ENCODE measurements around the gene ITGB3. TPM values are rescaled to one million over a fixed set of nuclear protein-coding genes. Genes with fewer than 3 reads are reported as not detected.

The ITGB3 gene
- total and polyA plus RNA-seq, 2 of the 4 experiments (the other 2 are of a cell fraction), result 9.8 to 17.6 TPM

- H3K4me1 ChIP-seq (ENCODE audit: control insufficient read depth, insufficient read depth, low read length), result peaks cover 16% of the 10 kb centered on the region
- H3K79me1 ChIP-seq (ENCODE audit: low read depth in 1 of 2, low read length in 2 of 2), result no peaks in the 10 kb centered on the region; a peak in 1 of 4 replicates
- intact Hi-C loops (cut with micrococcal nuclease), result no loop called here
- ChIA-PET CTCF (interaction anchor here (0.6 kb wide), 1 partner anchor 77 kb away, joined by 8 read pairs; no protein-coding TSS in a partner anchor), POLR2A (ENCODE audit: unreplicated experiment) (no interaction called here)
- no peaks in the 10 kb centered on the region; the same call in 1 of the 2 replicates for H3K9me3 ChIP-seq (ENCODE audit: control insufficient read depth, insufficient read depth, low read length)
- H2AK9ac ChIP-seq (replicated peaks; ENCODE audit: low read depth, low read length, poor library complexity), result peak overlapping the region; percentile 30
- no peak overlapping the region for H2BK5ac ChIP-seq (ENCODE audit: low read depth, low read length, poor library complexity, severe bottlenecking)
- H3K36me3 ChIP-seq (ENCODE audit: control insufficient read depth, insufficient read depth, low read length), result no peaks in the 10 kb centered on the region
- no CpG with 5 or more reads among the region's 2 CpGs for WGBS, 2 experiments (ENCODE audit: extremely low coverage in 2 of 2, insufficient read length in 1 of 2)
- H3K23ac ChIP-seq (ENCODE audit: low read depth, low read length), result peak overlapping the region; percentile 67; the same call in 1 of the 2 replicates
- H3K27me3 ChIP-seq (ENCODE audit: control insufficient read depth, insufficient read depth, low read length), result no peaks in the 10 kb centered on the region
- H2BK20ac ChIP-seq (ENCODE audit: low read depth, low read length), result peak overlapping the region; percentile 97
- ATAC-seq (ENCODE audit: low read depth) (no peak), DNase-seq (no peak)
- H3K4me3 ChIP-seq (ENCODE audit: insufficient read depth, low read depth, low read length), result no peak overlapping the region
- H2AK5ac ChIP-seq (ENCODE audit: low read depth, low read length), result peak overlapping the region; percentile 95
- H3K27ac ChIP-seq (ENCODE audit: insufficient read depth, low read length), result peak overlapping the region; percentile 57; the same call in 1 of the 2 replicates
- H3K14ac ChIP-seq (replicated peaks; ENCODE audit: low read depth, low read length), result peak overlapping the region; percentile 87
- TF ChIP-seq RAD21 (IDR thresholded peaks at IDR 0.05; ENCODE audit: low read length), result no peak
- TF ChIP-seq MAZ (IDR thresholded peaks at IDR 0.05; ENCODE audit: borderline replicate concordance, low read depth, low read length), result no peak
- no peak for TF ChIP-seq RCOR1 (IDR thresholded peaks at IDR 0.05; ENCODE audit: insufficient replicate concordance, low read length)
- no peak for TF ChIP-seq MAFK (IDR thresholded peaks at IDR 0.05; ENCODE audit: low read depth, low read length)
- TF ChIP-seq, protein P1, sequence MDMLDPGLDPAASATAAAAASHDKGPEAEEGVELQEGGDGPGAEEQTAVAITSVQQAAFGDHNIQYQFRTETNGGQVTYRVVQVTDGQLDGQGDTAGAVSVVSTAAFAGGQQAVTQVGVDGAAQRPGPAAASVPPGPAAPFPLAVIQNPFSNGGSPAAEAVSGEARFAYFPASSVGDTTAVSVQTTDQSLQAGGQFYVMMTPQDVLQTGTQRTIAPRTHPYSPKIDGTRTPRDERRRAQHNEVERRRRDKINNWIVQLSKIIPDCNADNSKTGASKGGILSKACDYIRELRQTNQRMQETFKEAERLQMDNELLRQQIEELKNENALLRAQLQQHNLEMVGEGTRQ (IDR thresholded peaks at IDR 0.05; ENCODE audit: low read depth, low read length), result no peak
- no peak for TF ChIP-seq SMC3 (IDR thresholded peaks at IDR 0.05; ENCODE audit: low read depth, low read length)
- TF ChIP-seq POLR2A (IDR thresholded peaks at IDR 0.05; ENCODE audit: low read depth, low read length), result no peak
- TF ChIP-seq FOS (IDR thresholded peaks at IDR 0.05; ENCODE audit: low read depth, low read length), result no peak
- no peak for TF ChIP-seq MXI1 (IDR thresholded peaks at IDR 0.05; ENCODE audit: borderline replicate concordance, low read depth, low read length)
- no peak for TF ChIP-seq CHD1 (IDR thresholded peaks at IDR 0.05; ENCODE audit: low read depth, low read length)
- H4K91ac ChIP-seq (ENCODE audit: insufficient read depth, low read depth, low read length), result peak overlapping the region; percentile 73
- H4K5ac ChIP-seq (ENCODE audit: low read depth, low read length), result peak overlapping the region; percentile 84
- no TSS peak for BruUV-seq (replicated peaks)
- H3K56ac ChIP-seq (ENCODE audit: extremely low read depth, insufficient read depth, low read length), result no peak overlapping the region
- no peak overlapping the region for H3K9ac ChIP-seq (ENCODE audit: low read depth, low read length)
- H4K20me1 ChIP-seq (ENCODE audit: insufficient read depth, low read length), result no peaks in the 10 kb centered on the region
- peak overlapping the region; percentile 94 for H2BK120ac ChIP-seq (ENCODE audit: low read depth, low read length)
- H3K9me1 ChIP-seq (ENCODE audit: insufficient read depth, low read length), result peaks cover 16% of the 10 kb centered on the region
- in situ Hi-C loops (cut with MboI; ENCODE audit: low sequenced_read_pairs), result loop anchor here (5.0 kb wide), 1 partner anchor 80 kb away; no protein-coding TSS in a partner anchor
- H2BK15ac ChIP-seq (ENCODE audit: low read depth, low read length), result peak overlapping the region; percentile 86; the same call in 1 of the 3 replicates
- H3K4me2 ChIP-seq (ENCODE audit: low read depth, low read length), result no peak overlapping the region
- H4K8ac ChIP-seq (ENCODE audit: low read depth in 2 of 2, low read length in 2 of 2), result peak overlapping the region; percentile 62 to 79; a peak in 3 of 4 replicates
- H3K18ac ChIP-seq (ENCODE audit: low read depth, low read length), result peak overlapping the region; percentile 90
- peak overlapping the region; percentile 84 for H3K4ac ChIP-seq (ENCODE audit: low read depth, low read length)
- H2AFZ ChIP-seq (replicated peaks; ENCODE audit: low read length, poor library complexity), result no peak overlapping the region
- dilution Hi-C loops (cut with HindIII; ENCODE audit: low sequenced_read_pairs, unreplicated experiment), result no loop called here
These were observed 21.2 kb upstream of the ITGB3 start for GRCh38 chr17:47232465-47232864.
